Kidney epithelial cell (primary cell): ENCODE measurements around the gene AGK. TPM values are rescaled to one million over a fixed set of nuclear protein-coding genes. Genes with fewer than 3 reads are reported as not detected.

Source experiments
- DNase-seq: peaks from one replicate; pipeline ENCODE4 v3.0.0-alpha.2; 2010; ENCODE audit warnings: low read depth
- H3K27me3 ChIP-seq: 2 replicates; pipeline ENCODE4 v1.6.0; 2011; ENCODE audit warnings: low read length; ENCODE audit not compliant: control insufficient read depth, insufficient read depth
- H3K36me3 ChIP-seq: 2 replicates; pipeline ENCODE4 v1.5.1; 2011; ENCODE audit warnings: low read length; ENCODE audit not compliant: control insufficient read depth, insufficient read depth
- H3K4me3 ChIP-seq: 2 replicates; pipeline ENCODE4 v1.5.1; 2011; ENCODE audit warnings: low read depth, mild to moderate bottlenecking, control low read depth, low read length
- CTCF ChIP-seq: IDR thresholded peaks from 2 replicates; pipeline ENCODE4 v1.5.1; 2011; ENCODE audit warnings: mild to moderate bottlenecking, moderate library complexity, low read length, control low read depth, inconsistent platforms; ENCODE audit not compliant: insufficient read depth, poor library complexity, severe bottlenecking
- total RNA-seq: library from RNA; depleted of rRNA; stranded (reverse); fragments of >200 nt; gene quantifications from 2 replicates; pipeline ENCODE4 v1.2.3, GENCODE V29; 2015

AGK gene
- total RNA-seq, 1 donor from 2014 or later, result 35.3 TPM

GRCh38 chr7:141586878-141587277, 35.7 kb downstream of the AGK start:
- no peak overlapping the region for H3K4me3 ChIP-seq
- TF ChIP-seq CTCF, result no peak
- DNase-seq, result no peak

GRCh38 chr7:141587304-141587703, 36.1 kb downstream of the AGK start:
- H3K4me3 ChIP-seq, result no peak overlapping the region
- no peaks in the 10 kb centered on the region for H3K27me3 ChIP-seq
- no peaks in the 10 kb centered on the region for H3K36me3 ChIP-seq
- DNase-seq, result no peak
- no peak for TF ChIP-seq CTCF

More at GRCh38 chr7:141586878-141587277, 35.7 kb downstream of the AGK start:
- no peaks in the 10 kb centered on the region for H3K36me3 ChIP-seq
- no peaks in the 10 kb centered on the region for H3K27me3 ChIP-seq

- Histone ChIP-seq H3K27me3 (no peaks in the 10 kb centered on the region), H3K36me3 (no peaks in the 10 kb centered on the region), H3K4me3 (no peak overlapping the region)
- no peak for DNase-seq
- no peak for TF ChIP-seq CTCF
Observed at GRCh38 chr7:141588912-141589311, 37.7 kb downstream of the AGK start.

GRCh38 chr7:141590071-141590470, 38.9 kb downstream of the AGK start:
- Histone ChIP-seq H3K4me3 (no peak overlapping the region), H3K27me3 (no peaks in the 10 kb centered on the region), H3K36me3 (no peaks in the 10 kb centered on the region)
- DNase-seq, result no peak
- no peak for TF ChIP-seq CTCF

GRCh38 chr7:141590666-141591065, 39.5 kb downstream of the AGK start:
- no peaks in the 10 kb centered on the region for H3K27me3 ChIP-seq
- no peak for DNase-seq
- no peak overlapping the region for H3K4me3 ChIP-seq
- TF ChIP-seq CTCF, result no peak
- no peaks in the 10 kb centered on the region for H3K36me3 ChIP-seq

GRCh38 chr7:141593134-141593533, 41.9 kb downstream of the AGK start:
- no peak for DNase-seq
- H3K27me3 ChIP-seq, result no peaks in the 10 kb centered on the region
- no peak overlapping the region for H3K4me3 ChIP-seq
- no peaks in the 10 kb centered on the region for H3K36me3 ChIP-seq
- TF ChIP-seq CTCF, result no peak
